Measurements from ENCODE around the gene BIRC5. TPM values are rescaled to one million over a fixed set of nuclear protein-coding genes. Genes with fewer than 3 reads are reported as not detected.

Gene BIRC5
- polyA plus RNA-seq, 1 donor: 13.6 TPM

Other genes starting within 250 kb of the BIRC5 start
- gene TMC6, start 85.5 kb upstream of the BIRC5 start, polyA plus RNA-seq (ENCODE audit: insufficient read length): 46.2 TPM
- 3.7 TPM for gene TMC8, start 83.5 kb upstream of the BIRC5 start, polyA plus RNA-seq (ENCODE audit: insufficient read length)
- 1.4 TPM for gene C17orf99, start 67.9 kb upstream of the BIRC5 start, polyA plus RNA-seq (ENCODE audit: insufficient read length)
- gene SYNGR2, start 45.7 kb upstream of the BIRC5 start, polyA plus RNA-seq (ENCODE audit: insufficient read length): 134 TPM
- gene TK1, start 27.2 kb upstream of the BIRC5 start, polyA plus RNA-seq (ENCODE audit: insufficient read length): 19.7 TPM
- gene AFMID, start 26.9 kb upstream of the BIRC5 start, polyA plus RNA-seq (ENCODE audit: insufficient read length): 40.0 TPM
- gene TMEM235, start 17.4 kb downstream of the BIRC5 start, polyA plus RNA-seq (ENCODE audit: insufficient read length): not detected
- gene SOCS3, start 145.8 kb downstream of the BIRC5 start, polyA plus RNA-seq (ENCODE audit: insufficient read length): 14.4 TPM
- gene PGS1, start 164.4 kb downstream of the BIRC5 start, polyA plus RNA-seq (ENCODE audit: insufficient read length): 29.7 TPM